Activated T-cell treated with anti-CD3 and anti-CD28 coated beads, Interleukin-2, amount 50 U/mL, for 24 hours (primary cell): ENCODE data around the gene CIB2.

ENCODE experiments used
- DNase-seq: peaks from one replicate; pipeline ENCODE4 v3.0.0-alpha.2; 2020
- H3K27ac Mint-ChIP-seq: 2 replicates; pipeline ENCODE4 v1.8.0; 2020; ENCODE audit warnings: mild to moderate bottlenecking, mixed read lengths
- H3K27me3 Mint-ChIP-seq: 2 replicates; pipeline ENCODE4 v1.8.0; 2020; ENCODE audit warnings: mixed read lengths
- H3K36me3 Mint-ChIP-seq: 2 replicates; pipeline ENCODE4 v1.8.0; 2020; ENCODE audit warnings: low read depth, mixed read lengths
- H3K4me1 Mint-ChIP-seq: 2 replicates; pipeline ENCODE4 v1.8.0; 2020; ENCODE audit warnings: low read depth, mixed read lengths
- H3K4me3 Mint-ChIP-seq: 2 replicates; pipeline ENCODE4 v1.8.0; 2020; ENCODE audit warnings: mild to moderate bottlenecking, moderate library complexity, mixed read lengths
- H3K9me3 Mint-ChIP-seq: 2 replicates; pipeline ENCODE4 v1.8.0; 2020; ENCODE audit warnings: mixed read lengths

The CIB2 gene

GRCh38 chr15:78087951-78088772 is 43.1 kb downstream of the CIB2 start:
- Mint-ChIP-seq H3K4me3 (no peak overlapping the region), H3K27ac (no peak overlapping the region), H3K9me3 (no peaks in the 10 kb centered on the region), H3K36me3 (no peaks in the 10 kb centered on the region), H3K4me1 (no peaks in the 10 kb centered on the region), H3K27me3 (no peaks in the 10 kb centered on the region)
- DNase-seq, result no peak

DNA sequence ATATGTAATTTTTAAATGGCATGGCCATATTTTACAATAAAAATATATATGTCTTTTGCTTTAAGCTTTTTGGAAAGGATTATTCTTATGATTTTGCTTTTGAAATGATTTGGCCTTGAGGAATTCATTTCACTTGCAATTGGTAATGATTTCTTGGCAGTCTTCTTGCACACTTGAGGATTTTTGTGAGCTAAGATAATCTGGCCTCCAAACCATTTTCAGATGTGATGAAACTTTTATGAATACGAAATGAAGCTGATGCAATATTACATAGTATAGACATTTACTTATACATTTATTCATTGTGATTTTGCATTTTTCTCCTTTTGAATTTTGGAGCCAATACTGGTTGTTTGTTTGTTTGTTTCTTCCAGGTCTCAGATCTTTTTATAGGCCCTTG is 45.3 kb downstream of the CIB2 start:
- no peak for DNase-seq
- Mint-ChIP-seq H3K36me3 (no peaks in the 10 kb centered on the region), H3K27ac (no peak overlapping the region), H3K4me1 (peaks cover 6% of the 10 kb centered on the region), H3K9me3 (no peaks in the 10 kb centered on the region), H3K4me3 (no peak overlapping the region), H3K27me3 (no peaks in the 10 kb centered on the region)

GRCh38 chr15:78084449-78084750 is 46.8 kb downstream of the CIB2 start:
- Mint-ChIP-seq H3K36me3 (no peaks in the 10 kb centered on the region), H3K27ac (peak overlapping the region; percentile 24), H3K4me3 (no peak overlapping the region), H3K9me3 (no peaks in the 10 kb centered on the region), H3K4me1 (peaks cover 6% of the 10 kb centered on the region), H3K27me3 (no peaks in the 10 kb centered on the region)
- no peak for DNase-seq

DNA sequence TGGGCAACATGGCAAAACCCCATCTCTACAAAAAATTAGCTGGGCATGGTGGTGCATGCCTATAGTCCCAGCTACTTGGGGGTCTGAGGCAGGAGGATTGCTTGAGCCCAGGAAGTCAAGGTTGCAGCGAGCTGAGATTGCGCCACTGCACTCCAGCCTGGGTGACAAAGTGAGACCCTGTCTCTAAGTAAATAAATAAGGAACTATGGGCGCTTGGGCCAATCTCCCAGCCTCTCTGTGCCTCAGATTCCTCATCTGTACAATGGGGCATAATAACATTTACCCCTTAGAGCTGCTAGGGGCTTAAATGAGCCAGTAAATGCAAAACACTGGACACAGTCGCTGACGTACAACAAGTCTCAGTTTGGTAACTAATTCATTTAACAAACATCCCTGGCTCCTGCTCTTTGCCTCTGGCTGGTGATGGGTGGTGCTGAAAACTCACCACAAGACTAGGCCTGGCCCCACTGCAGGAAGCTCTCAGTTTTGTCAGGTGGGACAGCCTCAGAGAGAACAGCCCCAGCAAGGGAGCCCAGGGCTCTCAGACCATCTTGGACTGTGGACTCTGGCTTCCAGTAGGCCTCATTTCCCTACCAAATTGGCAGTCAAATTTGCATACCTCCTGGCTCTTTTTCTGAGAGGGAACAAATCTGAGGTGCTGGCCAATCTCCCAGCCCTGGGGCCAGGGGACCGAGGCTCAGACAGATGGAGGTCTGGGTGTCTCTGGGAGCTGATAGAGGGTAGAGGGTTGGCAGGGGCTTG is 47.4 kb downstream of the CIB2 start:
- H3K27ac Mint-ChIP-seq, result peak overlapping the region; percentile 24
- no peaks in the 10 kb centered on the region for H3K9me3 Mint-ChIP-seq
- H3K4me3 Mint-ChIP-seq, result no peak overlapping the region
- DNase-seq, result peak; percentile 25
- H3K36me3 Mint-ChIP-seq, result no peaks in the 10 kb centered on the region
- H3K27me3 Mint-ChIP-seq, result no peaks in the 10 kb centered on the region
- peaks cover 10% of the 10 kb centered on the region for H3K4me1 Mint-ChIP-seq

DNA sequence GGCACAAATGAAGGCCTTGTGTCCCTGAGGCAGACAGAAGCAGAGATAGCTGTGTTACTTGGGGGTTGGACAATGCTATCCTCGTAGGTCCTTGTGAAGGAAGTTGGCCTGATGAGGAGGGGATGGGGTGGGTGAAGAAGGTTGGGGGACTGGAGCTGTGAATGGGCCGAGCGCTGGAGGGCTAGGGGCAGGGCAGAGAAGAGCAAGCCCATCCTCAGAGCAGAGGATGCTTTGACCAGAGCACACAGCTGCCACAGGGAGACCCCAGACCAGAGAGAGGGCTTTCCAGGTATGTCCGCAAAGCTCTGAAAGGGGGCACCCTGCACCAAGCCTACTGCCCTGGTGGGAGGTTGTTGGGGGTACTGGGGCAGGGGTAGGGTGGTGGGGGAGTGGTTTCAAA is 48.1 kb downstream of the CIB2 start:
- peak; percentile 8 for DNase-seq
- Mint-ChIP-seq H3K36me3 (no peaks in the 10 kb centered on the region), H3K4me1 (peaks cover 13% of the 10 kb centered on the region), H3K4me3 (no peak overlapping the region), H3K27me3 (no peaks in the 10 kb centered on the region), H3K9me3 (no peaks in the 10 kb centered on the region), H3K27ac (no peak overlapping the region)

- Mint-ChIP-seq H3K27ac (peak overlapping the region; percentile 37), H3K4me1 (peaks cover 17% of the 10 kb centered on the region), H3K36me3 (no peaks in the 10 kb centered on the region), H3K27me3 (no peaks in the 10 kb centered on the region), H3K4me3 (no peak overlapping the region), H3K9me3 (no peaks in the 10 kb centered on the region)
- no peak for DNase-seq
Measured at GRCh38 chr15:78082743-78083110, 48.5 kb downstream of the CIB2 start.

GRCh38 chr15:78082106-78082742 is 49.0 kb downstream of the CIB2 start:
- no peaks in the 10 kb centered on the region for H3K27me3 Mint-ChIP-seq
- peak; percentile 26 for DNase-seq
- no peaks in the 10 kb centered on the region for H3K36me3 Mint-ChIP-seq
- peaks cover 17% of the 10 kb centered on the region for H3K4me1 Mint-ChIP-seq
- no peaks in the 10 kb centered on the region for H3K9me3 Mint-ChIP-seq
- no peak overlapping the region for H3K4me3 Mint-ChIP-seq
- H3K27ac Mint-ChIP-seq, result peak overlapping the region; percentile 37

DNA sequence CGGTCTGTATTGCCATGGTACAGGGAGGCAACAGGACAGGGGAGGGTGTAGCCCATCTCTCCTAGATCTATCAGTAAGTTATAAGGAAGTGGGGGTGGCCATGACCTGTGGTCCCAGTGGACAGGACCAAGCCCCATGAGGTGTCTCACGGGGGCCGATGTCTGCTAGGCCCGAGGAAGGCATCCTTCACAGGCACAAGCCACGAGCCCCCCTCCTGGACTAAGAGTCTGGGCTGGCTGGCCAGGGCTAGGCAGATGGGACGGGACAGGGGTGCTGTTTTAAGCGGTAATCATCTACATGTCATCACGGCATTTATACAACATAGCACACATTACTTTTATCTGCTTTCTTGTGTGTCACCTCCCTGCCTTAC is 51.2 kb downstream of the CIB2 start:
- H3K27me3 Mint-ChIP-seq, result no peaks in the 10 kb centered on the region
- DNase-seq, result peak; percentile 24
- peak overlapping the region; percentile 9 for H3K27ac Mint-ChIP-seq
- no peaks in the 10 kb centered on the region for H3K9me3 Mint-ChIP-seq
- H3K36me3 Mint-ChIP-seq, result peaks cover 11% of the 10 kb centered on the region
- H3K4me1 Mint-ChIP-seq, result peaks cover 29% of the 10 kb centered on the region
- no peak overlapping the region for H3K4me3 Mint-ChIP-seq

DNA sequence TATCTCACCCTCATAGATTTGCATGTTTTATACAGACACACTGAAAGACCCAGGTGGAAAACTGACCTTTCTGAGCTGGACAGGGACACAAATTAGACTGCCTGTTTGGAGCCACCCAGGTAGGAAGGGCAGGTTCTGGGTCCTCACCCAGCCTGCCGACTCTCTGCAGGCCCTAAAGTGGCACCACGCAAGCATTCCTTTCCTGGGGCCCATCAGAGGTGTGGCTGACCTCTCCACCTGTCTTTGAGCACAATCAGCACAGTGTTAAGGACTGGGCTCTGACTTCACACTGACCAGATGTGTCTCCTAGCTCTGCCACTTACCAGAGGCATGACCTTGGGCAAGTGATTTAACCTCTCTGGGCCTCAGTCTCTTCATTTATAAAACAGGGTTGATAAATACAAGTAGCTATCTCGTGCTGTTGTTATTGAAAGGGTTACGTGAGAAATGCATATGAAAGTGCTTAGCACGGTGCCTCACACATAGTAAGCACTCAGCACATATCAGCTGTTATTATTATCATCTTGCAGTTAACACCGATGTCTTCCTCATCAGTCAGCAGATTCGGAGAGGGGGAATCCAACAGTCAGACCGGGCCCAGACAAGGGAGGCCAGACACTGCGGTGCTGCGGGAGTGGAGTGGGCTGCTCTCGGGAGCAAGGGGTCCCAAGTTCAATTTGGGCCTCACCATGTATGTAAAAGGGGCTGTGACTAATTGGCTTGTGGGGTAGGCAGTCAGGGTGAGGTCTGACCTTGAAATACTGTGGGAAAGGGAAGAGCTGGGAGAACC is 51.8 kb downstream of the CIB2 start:
- H3K4me3 Mint-ChIP-seq, result no peak overlapping the region
- H3K4me1 Mint-ChIP-seq, result peaks cover 32% of the 10 kb centered on the region

DNA sequence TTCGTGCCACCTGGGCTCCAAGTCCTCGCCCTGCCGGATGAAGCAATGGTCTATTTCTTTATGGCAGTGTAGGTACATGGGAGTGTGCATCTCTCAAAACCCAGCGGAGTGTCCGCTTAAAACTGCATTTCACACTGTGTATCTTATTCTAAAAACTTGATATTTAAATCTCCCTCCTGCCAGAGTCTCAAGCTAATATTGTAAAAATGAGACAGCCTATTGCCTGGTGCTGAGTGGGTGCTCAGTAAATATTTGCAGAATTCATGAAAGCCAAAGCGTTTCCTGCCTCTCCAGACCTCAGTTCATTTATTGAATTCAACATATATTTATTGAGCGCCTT is 53.4 kb downstream of the CIB2 start:
- H3K27me3 Mint-ChIP-seq, result no peaks in the 10 kb centered on the region
- H3K27ac Mint-ChIP-seq, result peak overlapping the region; percentile 90
- no peak for DNase-seq
- peaks cover 18% of the 10 kb centered on the region for H3K36me3 Mint-ChIP-seq
- peak overlapping the region; percentile 77 for H3K4me3 Mint-ChIP-seq
- H3K9me3 Mint-ChIP-seq, result no peaks in the 10 kb centered on the region
- peaks cover 46% of the 10 kb centered on the region for H3K4me1 Mint-ChIP-seq

More for the DNA sequence above, 51.8 kb downstream of the CIB2 start:
- no peaks in the 10 kb centered on the region for H3K9me3 Mint-ChIP-seq
- DNase-seq, result peak; percentile 23
- H3K27ac Mint-ChIP-seq, result peak overlapping the region; percentile 9
- H3K27me3 Mint-ChIP-seq, result no peaks in the 10 kb centered on the region
- peaks cover 15% of the 10 kb centered on the region for H3K36me3 Mint-ChIP-seq

DNA sequence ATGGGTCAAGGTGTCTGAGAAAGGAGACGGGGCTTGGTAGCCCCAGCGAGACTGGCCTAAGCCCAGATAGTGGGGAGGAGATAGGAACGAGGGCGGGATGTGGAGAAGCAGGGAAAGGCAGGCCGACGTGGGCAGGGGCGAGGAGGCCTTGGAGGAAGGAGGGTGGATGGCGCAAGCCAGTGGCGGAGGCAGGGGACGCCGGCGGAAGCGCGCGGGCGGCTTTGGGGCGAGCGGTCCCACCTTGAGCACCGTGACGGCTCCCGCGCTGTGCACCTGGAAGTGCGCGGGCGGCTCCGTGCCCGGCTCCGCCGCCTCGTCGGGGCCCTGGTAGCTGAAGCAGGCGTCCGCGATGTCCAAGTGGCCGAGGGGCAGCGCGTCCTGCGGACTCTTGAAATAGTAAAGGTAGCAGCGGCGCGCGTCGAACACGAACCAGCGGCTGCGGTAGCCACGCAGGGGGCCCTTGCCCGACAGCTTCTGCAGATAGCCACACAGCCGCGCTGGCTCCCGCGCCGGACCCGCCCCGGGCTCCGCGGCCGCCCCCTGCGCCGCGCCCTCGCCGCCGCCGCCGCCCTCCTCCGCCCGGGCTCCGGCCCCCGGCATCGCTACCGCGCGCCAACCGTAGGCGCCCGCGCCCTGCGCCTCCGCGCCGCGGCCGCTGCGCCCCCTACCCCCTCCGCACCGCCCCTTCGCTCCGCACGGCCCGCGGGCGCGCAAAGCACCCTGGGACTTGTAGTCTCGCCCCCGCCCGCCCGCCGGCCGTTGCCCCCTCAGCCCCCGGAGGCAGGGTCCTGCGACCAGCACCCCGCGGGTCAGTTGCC is 54.0 kb downstream of the CIB2 start, which contains the start of gene TBC1D2B:
TSS of gene TBC1D2B (minus strand) at position 659 of the 818 bp plus-strand sequence. CDS start at position 600, 59 bp downstream.
- no peaks in the 10 kb centered on the region for H3K9me3 Mint-ChIP-seq
- peak within 1 kb of the TSS; percentile 96 for H3K27ac Mint-ChIP-seq
- peak; percentile 86 for DNase-seq
- H3K4me3 Mint-ChIP-seq, result peak within 1 kb of the TSS; percentile 90
- H3K27me3 Mint-ChIP-seq, result no peaks in the 10 kb centered on the region
- peaks cover 18% of the 10 kb centered on the region for H3K36me3 Mint-ChIP-seq
- H3K4me1 Mint-ChIP-seq, result peaks cover 47% of the 10 kb centered on the region

DNA sequence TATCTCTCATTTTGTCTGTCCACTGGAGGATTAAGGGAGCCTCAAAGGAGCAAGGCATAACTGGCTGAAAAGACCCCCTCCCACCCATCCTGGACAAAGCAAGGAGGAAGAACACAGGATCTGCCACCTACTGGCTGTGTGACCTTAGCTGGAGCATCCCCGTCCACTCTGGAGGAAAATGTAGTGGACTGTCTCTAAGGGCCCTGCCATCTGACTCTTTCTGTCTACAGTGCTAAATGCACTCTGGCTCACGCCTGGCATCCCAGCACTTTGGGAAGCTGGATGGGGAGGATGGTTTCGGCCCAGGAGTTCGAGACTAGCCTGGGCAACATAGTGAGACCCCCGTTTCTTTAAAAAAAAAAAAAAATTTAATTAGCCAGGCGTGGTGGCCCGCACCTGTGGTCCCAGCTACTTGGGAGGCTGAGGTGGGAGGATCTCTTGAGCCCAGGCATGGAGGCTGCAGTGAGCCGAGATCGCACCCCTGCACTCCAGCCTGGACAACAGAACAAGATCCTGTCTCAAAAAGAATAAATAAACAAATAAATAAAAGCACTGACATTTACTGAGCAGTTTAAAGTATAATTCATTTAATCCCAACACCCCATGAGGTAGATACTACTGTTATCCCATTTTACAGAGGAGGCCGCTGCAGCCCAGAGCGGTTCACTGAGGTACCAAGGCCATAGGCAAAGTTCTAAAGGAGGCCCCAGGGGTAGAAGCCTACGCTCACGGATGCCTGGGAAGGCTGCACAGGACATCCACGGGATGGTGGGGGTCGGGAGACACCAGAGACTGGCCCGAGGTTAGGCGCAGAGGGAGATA is 54.8 kb downstream of the CIB2 start:
- H3K4me1 Mint-ChIP-seq, result peaks cover 53% of the 10 kb centered on the region
- no peaks in the 10 kb centered on the region for H3K27me3 Mint-ChIP-seq
- no peak for DNase-seq
- peak overlapping the region; percentile 96 for H3K27ac Mint-ChIP-seq
- no peaks in the 10 kb centered on the region for H3K9me3 Mint-ChIP-seq
- peak overlapping the region; percentile 90 for H3K4me3 Mint-ChIP-seq
- peaks cover 24% of the 10 kb centered on the region for H3K36me3 Mint-ChIP-seq
